ENCODE data around the gene ACLY.

- TF ChIP-seq CTCF (optimal IDR thresholded peaks at IDR 0.05 in 1 of 3, IDR thresholded peaks at IDR 0.05 in 1 of 3, conservative IDR thresholded peaks at IDR 0.05 in 1 of 3; ENCODE audit: extremely low read depth in 1 of 3, insufficient read depth in 2 of 3, low read length in 3 of 3): no peak
- no peak for TF ChIP-seq EZH2 (IDR thresholded peaks at IDR 0.05; ENCODE audit: low read length)
These were observed 39.2 kb upstream of the ACLY start for GRCh38 chr17:41957869-41958439.
